HG03432 (cell line): ENCODE data around the gene IGF1R.

ENCODE experiments used
- ATAC-seq: cut with Tn5 transposase; IDR thresholded peaks from one replicate; pipeline ENCODE4 v1.9.1; 2021; ENCODE audit warnings: mild to moderate bottlenecking, moderate library complexity; ENCODE audit not compliant: unreplicated experiment

IGF1R gene

GRCh38 chr15:98933406-98933805, 285.1 kb downstream of the IGF1R start:
- no peak for ATAC-seq

GRCh38 chr15:98935736-98936135, 287.4 kb downstream of the IGF1R start:
- no peak for ATAC-seq

GRCh38 chr15:98937413-98938104, 289.2 kb downstream of the IGF1R start:
- peak; percentile 88 for ATAC-seq

- ATAC-seq: peak; percentile 50
Measured at GRCh38 chr15:98938105-98938417, 289.7 kb downstream of the IGF1R start.

- ATAC-seq: no peak
Measured at GRCh38 chr15:98938799-98939198, 290.5 kb downstream of the IGF1R start.

GRCh38 chr15:98939311-98940080, 291.2 kb downstream of the IGF1R start:
- no peak for ATAC-seq

- no peak for ATAC-seq
Measured at GRCh38 chr15:98941595-98942255, 293.4 kb downstream of the IGF1R start.

- ATAC-seq: no peak
Measured at GRCh38 chr15:98942431-98942830, 294.1 kb downstream of the IGF1R start.

- no peak for ATAC-seq
Measured at GRCh38 chr15:98943051-98943508, 294.7 kb downstream of the IGF1R start.

GRCh38 chr15:98943601-98944151, 295.3 kb downstream of the IGF1R start:
- ATAC-seq: no peak

GRCh38 chr15:98946301-98947255, 298.2 kb downstream of the IGF1R start:
- no peak for ATAC-seq

- no peak for ATAC-seq
Measured at GRCh38 chr15:98948456-98948855, 300.1 kb downstream of the IGF1R start.

- no peak for ATAC-seq
Measured at GRCh38 chr15:98948941-98949340, 300.6 kb downstream of the IGF1R start.

- no peak for ATAC-seq
Measured at GRCh38 chr15:98949624-98950023, 301.3 kb downstream of the IGF1R start.

GRCh38 chr15:98950248-98950647, 301.9 kb downstream of the IGF1R start:
- ATAC-seq: no peak

- no peak for ATAC-seq
Measured at GRCh38 chr15:98951004-98951403, 302.7 kb downstream of the IGF1R start.

GRCh38 chr15:98951493-98952320, 303.4 kb downstream of the IGF1R start:
- no peak for ATAC-seq

- peak; percentile 92 for ATAC-seq
Measured at GRCh38 chr15:98952381-98952803, 304.1 kb downstream of the IGF1R start.

- ATAC-seq: peak; percentile 50
Measured at GRCh38 chr15:98953000-98953787, 304.9 kb downstream of the IGF1R start.
